Measurements from ENCODE around the gene CYP19A1. TPM values are rescaled to one million over a fixed set of nuclear protein-coding genes. Genes with fewer than 3 reads are reported as not detected.

Gene CYP19A1
- total RNA-seq, 1 experiment from 2014 or later, result not detected

DNA sequence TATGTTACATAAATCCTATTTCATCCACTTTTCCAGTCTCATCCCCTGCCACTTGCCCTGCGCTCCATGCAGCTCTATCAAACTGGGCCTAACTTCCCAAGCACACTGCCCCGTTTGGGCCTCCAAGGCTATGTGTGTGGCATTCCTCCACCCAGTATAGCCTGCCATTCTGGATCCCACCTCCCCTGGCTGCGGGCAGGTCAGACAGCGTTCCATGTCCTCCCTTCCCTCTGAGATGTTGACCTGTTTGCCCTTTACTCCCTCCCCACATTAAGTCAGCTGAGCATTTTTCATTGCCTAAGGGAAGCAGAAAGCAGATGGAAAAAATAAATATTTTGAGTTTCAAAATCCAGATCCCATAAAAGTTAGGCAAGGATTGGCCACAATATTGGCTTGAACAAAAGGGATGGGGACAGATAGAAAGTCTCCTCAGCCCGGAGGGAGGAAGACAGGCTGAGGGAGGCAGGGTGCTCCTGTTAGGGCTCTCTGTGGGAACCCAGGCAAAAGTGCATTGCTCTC lies 73.3 kb downstream of the CYP19A1 start:
- Histone ChIP-seq H3K27me3 (ENCODE audit: control insufficient read depth, insufficient read depth, low read length) (peaks cover 11% of the 10 kb centered on the region), H3K27ac (ENCODE audit: low read length) (no peak overlapping the region), H3K9me3 (ENCODE audit: control insufficient read depth, insufficient read depth, low read depth, low read length) (no peaks in the 10 kb centered on the region), H3K36me3 (ENCODE audit: control insufficient read depth, insufficient read depth, low read length) (no peaks in the 10 kb centered on the region), H3K4me1 (ENCODE audit: control insufficient read depth, insufficient read depth, low read length) (no peaks in the 10 kb centered on the region), H3K4me3 (ENCODE audit: low read depth in 2 of 2, low read length in 2 of 2) (no peak overlapping the region)
- CTCF ChIA-PET, result no interaction called here
- in situ Hi-C loops (cut with HindIII; ENCODE audit: low pct_unique_long_range_greater_than_20kb, low sequenced_read_pairs) (no loop called here), intact Hi-C loops (cut with micrococcal nuclease; ENCODE audit: unreplicated experiment) (no loop called here)
- ATAC-seq, result no peak
- BruUV-seq (replicated peaks), result no TSS peak
- POLR2A ChIA-PET, result interaction anchor here (0.6 kb wide), 1 partner anchor 286 kb away, joined by 6 read pairs; no protein-coding TSS in a partner anchor
- no peak for DNase-seq (ENCODE audit: low read depth, low spot score)
- TF ChIP-seq, protein P1, sequence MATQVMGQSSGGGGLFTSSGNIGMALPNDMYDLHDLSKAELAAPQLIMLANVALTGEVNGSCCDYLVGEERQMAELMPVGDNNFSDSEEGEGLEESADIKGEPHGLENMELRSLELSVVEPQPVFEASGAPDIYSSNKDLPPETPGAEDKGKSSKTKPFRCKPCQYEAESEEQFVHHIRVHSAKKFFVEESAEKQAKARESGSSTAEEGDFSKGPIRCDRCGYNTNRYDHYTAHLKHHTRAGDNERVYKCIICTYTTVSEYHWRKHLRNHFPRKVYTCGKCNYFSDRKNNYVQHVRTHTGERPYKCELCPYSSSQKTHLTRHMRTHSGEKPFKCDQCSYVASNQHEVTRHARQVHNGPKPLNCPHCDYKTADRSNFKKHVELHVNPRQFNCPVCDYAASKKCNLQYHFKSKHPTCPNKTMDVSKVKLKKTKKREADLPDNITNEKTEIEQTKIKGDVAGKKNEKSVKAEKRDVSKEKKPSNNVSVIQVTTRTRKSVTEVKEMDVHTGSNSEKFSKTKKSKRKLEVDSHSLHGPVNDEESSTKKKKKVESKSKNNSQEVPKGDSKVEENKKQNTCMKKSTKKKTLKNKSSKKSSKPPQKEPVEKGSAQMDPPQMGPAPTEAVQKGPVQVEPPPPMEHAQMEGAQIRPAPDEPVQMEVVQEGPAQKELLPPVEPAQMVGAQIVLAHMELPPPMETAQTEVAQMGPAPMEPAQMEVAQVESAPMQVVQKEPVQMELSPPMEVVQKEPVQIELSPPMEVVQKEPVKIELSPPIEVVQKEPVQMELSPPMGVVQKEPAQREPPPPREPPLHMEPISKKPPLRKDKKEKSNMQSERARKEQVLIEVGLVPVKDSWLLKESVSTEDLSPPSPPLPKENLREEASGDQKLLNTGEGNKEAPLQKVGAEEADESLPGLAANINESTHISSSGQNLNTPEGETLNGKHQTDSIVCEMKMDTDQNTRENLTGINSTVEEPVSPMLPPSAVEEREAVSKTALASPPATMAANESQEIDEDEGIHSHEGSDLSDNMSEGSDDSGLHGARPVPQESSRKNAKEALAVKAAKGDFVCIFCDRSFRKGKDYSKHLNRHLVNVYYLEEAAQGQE (IDR thresholded peaks at IDR 0.05; ENCODE audit: insufficient read depth in 1 of 2, low read depth in 2 of 2, low read length in 1 of 2), result no peak
- TF ChIP-seq, protein P2, sequence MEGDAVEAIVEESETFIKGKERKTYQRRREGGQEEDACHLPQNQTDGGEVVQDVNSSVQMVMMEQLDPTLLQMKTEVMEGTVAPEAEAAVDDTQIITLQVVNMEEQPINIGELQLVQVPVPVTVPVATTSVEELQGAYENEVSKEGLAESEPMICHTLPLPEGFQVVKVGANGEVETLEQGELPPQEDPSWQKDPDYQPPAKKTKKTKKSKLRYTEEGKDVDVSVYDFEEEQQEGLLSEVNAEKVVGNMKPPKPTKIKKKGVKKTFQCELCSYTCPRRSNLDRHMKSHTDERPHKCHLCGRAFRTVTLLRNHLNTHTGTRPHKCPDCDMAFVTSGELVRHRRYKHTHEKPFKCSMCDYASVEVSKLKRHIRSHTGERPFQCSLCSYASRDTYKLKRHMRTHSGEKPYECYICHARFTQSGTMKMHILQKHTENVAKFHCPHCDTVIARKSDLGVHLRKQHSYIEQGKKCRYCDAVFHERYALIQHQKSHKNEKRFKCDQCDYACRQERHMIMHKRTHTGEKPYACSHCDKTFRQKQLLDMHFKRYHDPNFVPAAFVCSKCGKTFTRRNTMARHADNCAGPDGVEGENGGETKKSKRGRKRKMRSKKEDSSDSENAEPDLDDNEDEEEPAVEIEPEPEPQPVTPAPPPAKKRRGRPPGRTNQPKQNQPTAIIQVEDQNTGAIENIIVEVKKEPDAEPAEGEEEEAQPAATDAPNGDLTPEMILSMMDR (IDR thresholded peaks at IDR 0.05), result no peak
- TF ChIP-seq SIN3A (IDR thresholded peaks at IDR 0.05; ENCODE audit: borderline replicate concordance, insufficient read depth, low read depth, low read length) (no peak), POLR2AphosphoS5 (IDR thresholded peaks at IDR 0.05; ENCODE audit: low read depth, low read length) (no peak), TCF7L2 (IDR thresholded peaks at IDR 0.05; ENCODE audit: low read depth, low read length) (no peak)

DNA sequence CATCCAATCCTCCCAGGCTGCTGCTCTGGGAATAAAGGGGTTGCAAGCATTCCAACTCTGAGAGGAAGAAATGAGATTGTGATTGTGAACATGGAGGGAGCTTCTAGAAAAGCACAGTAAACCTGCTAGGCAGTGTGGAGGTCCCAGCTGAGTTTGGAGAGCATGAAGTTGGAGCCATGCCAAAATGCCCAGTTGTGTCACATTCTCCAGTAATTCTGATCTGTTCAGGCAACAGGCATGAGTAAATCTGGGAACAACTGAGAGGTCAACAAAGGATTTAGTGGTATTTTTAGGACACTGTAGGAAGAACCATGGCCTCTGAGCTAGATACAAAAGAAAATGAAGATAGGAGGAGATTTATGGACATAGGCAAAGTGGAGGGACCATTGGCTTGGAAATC lies 74.7 kb downstream of the CYP19A1 start:
- no TSS peak for BruUV-seq (replicated peaks)
- CTCF ChIA-PET, result no interaction called here

More for the DNA sequence above, 74.7 kb downstream of the CYP19A1 start:
- no peak for TF ChIP-seq POLR2AphosphoS5 (IDR thresholded peaks at IDR 0.05; ENCODE audit: low read depth, low read length)
- no peak for TF ChIP-seq SIN3A (IDR thresholded peaks at IDR 0.05; ENCODE audit: borderline replicate concordance, insufficient read depth, low read depth, low read length)
- TF ChIP-seq, protein P1 (IDR thresholded peaks at IDR 0.05; ENCODE audit: insufficient read depth in 1 of 2, low read depth in 2 of 2, low read length in 1 of 2), result no peak
- TF ChIP-seq, protein P2 (IDR thresholded peaks at IDR 0.05), result no peak
- no peak for TF ChIP-seq TCF7L2 (IDR thresholded peaks at IDR 0.05; ENCODE audit: low read depth, low read length)
- ATAC-seq (no peak), DNase-seq (ENCODE audit: low read depth, low spot score) (no peak)
- Histone ChIP-seq H3K36me3 (ENCODE audit: control insufficient read depth, insufficient read depth, low read length) (no peaks in the 10 kb centered on the region), H3K27ac (ENCODE audit: low read length) (no peak overlapping the region), H3K9me3 (ENCODE audit: control insufficient read depth, insufficient read depth, low read depth, low read length) (no peaks in the 10 kb centered on the region), H3K4me3 (ENCODE audit: low read depth in 2 of 2, low read length in 2 of 2) (no peak overlapping the region), H3K27me3 (ENCODE audit: control insufficient read depth, insufficient read depth, low read length) (peaks cover 6% of the 10 kb centered on the region), H3K4me1 (ENCODE audit: control insufficient read depth, insufficient read depth, low read length) (no peaks in the 10 kb centered on the region)
- POLR2A ChIA-PET, result no interaction called here
- intact Hi-C loops (cut with micrococcal nuclease; ENCODE audit: unreplicated experiment) (no loop called here), in situ Hi-C loops (cut with HindIII; ENCODE audit: low pct_unique_long_range_greater_than_20kb, low sequenced_read_pairs) (no loop called here)
